HG03139 (cell line): ENCODE results near the gene NHLH2.

Experiments used
- ATAC-seq: cut with Tn5 transposase; IDR thresholded peaks from one replicate; pipeline ENCODE4 v1.9.1; 2021; ENCODE audit not compliant: unreplicated experiment

Gene NHLH2

GRCh38 chr1:115805597-115805996, 35.3 kb downstream of the NHLH2 start:
- ATAC-seq: no peak

DNA sequence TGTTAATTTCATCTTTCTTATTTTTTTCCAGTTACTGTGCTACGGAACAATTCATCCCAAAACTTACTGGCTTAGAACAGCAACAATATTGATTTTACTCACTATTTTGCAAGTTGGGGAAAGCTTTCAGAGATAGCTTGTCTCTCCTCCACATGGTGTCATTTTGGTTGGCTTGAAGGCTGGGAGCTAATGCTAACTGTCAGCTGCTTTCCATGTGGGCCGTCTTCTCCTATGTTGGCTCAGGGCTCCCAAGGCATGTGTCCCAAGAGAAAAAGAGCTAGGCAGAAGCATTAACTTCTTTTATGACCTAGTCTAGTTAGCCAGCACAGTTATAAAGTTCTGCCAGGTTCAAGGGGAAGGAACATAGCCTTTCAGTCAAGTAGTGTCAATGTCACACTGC, 38.5 kb downstream of the NHLH2 start:
- ATAC-seq: no peak

- no peak for ATAC-seq
Measured at GRCh38 chr1:115797486-115797885, 43.4 kb downstream of the NHLH2 start.

DNA sequence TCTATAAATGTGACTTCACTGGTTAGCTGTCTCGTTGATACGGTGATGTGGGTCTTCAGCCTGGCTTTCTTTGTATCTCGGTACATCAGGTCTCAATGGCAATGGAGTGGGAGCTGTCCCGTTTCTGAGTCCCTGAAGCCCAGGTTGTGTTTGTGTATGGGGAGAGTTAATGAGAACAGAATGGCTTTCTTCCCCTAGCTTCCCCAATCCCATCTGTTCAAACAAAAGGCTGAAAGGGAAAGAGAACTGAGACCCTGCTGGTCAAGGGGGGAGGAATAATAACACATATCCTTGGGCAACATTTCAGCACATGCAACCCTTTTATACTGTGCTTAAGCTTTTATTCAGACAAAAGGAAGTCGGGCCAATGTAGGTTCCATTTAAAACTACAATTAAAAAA, 44.0 kb downstream of the NHLH2 start:
- no peak for ATAC-seq

DNA sequence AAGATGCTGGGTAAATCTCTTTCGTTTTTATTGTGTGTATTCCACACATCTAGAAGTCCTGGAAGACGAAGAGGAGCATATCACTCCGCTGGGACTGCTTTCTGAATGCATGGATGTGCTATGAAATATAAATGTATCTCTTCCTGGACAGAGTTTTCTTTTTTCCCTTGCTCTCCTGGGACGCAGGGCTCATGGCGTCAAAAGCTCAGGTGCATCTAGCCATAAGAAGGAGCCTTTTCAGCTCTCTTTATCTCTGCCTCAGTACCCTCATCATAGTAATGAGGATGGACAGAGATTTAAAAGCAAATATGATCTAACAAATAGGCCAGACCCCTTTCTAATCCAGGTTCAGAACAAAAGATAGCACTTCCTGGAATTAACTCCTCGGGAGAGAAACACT, 44.9 kb downstream of the NHLH2 start:
- ATAC-seq: no peak

DNA sequence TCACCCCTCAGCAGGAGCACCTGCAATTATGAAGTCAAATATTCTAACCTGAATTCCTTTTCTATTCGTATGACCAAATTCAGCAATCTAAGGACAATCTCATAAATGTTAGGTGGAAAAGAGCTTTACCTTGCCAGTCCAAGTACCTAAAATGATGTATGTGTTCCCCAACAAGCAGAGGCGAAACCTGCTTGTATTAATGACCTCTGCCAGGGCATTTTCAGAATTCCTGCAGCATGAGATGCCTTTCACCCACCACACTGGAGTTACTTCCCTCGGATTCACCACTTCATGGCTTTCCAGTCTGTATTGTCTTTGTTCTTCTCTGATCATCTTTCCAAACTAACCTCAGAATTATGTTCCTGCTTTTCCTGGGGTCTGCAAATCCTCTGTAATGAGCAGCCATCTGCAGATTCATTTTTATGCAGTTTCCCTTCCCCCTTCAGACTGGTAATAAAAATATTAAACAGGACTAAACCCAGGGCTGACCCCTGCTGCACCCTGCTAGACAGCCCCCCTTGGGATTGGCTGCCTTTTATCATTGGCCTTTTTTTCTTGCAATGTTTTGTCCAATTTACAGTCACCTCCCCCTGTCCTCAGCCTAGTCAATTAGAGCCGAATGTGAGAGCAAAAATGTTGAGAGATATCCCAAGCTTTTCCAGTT, 45.8 kb downstream of the NHLH2 start:
- no peak for ATAC-seq

DNA sequence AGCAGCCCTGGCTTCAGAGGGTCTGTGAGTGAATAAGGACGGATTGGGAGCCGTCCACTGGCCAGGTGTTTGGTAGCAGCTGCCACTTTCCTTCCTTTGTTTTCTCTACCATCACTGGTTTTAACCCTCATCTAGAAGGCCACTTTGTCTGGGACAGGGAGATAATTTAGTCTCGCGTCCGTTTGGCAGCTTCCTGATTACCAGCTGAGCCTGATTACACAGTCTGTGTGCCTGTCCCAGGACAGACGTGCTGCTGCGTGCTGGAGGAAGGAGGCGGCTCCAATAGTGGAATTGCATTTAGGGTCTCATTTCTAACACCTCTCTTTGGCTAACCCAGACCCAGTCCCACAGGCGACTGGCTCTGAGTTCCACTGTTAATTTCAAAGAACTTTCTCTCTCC, 47.8 kb downstream of the NHLH2 start:
- no peak for ATAC-seq

DNA sequence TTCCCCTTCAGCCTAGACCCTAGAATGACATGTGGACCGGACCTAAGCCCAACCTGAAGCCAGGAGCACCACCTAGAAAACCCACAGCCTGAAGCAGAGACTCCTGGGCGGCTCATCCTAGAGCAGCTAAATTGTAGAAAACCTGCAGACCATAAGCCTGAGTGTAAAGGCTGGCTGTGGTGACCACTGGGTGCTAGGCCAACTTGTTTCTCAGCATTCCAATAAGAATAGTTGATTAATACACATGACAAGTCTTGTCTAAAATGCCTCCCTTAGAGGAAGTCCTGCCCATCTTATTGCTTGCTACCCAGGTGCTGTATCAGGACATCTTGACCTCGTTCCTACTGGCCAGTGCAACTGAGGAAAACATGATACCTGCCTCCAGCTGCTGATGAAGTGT, 49.1 kb downstream of the NHLH2 start:
- no peak for ATAC-seq

DNA sequence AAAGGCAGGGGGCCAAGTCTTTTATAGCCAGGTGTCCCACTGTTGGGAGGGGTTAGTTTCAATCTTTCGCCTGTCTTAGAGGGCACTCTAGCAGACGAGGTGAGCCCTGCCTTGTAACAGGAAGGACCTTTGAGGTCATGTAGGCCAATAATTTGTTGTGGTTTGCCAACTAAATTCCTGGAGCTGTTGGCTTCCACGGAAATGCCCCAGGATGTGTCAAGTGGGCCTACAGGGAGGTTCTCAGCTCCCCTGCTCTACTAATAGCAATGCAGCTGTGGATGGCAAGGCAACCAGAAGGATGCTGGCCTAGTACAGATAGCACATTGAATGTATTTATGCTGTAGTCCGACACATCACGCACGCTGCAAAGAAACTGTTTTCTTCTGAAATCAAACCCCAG, 50.1 kb downstream of the NHLH2 start:
- ATAC-seq: no peak

- no peak for ATAC-seq
Measured at GRCh38 chr1:115790356-115790755, 50.6 kb downstream of the NHLH2 start.
